DMS114 treated with DMSO at 0.1 percent for 48 hours (cell line): ENCODE results near the gene NDUFA7.
"Not testable (repeated sequence)": the region's sequence is repeated elsewhere in the genome, so short reads cannot be mapped to it uniquely, and the experiment has no call there.

Experiments
- DNase-seq: peaks from one replicate; lab custom pipeline; 2025; ENCODE audit not compliant: unreplicated experiment; lab: John Stamatoyannopoulos, UW

NDUFA7 gene

GRCh38 chr19:8321067-8321985, at the start of gene NDUFA7, which contains the start of gene RPS28:
Gene NDUFA7 (minus strand): TSS chr19:8321375. CDS start chr19:8321358, 17 bp downstream.
Gene RPS28 (plus strand): TSS chr19:8321496. CDS start chr19:8321531, 35 bp downstream.
- peak; percentile 73 for DNase-seq

GRCh38 chr19:8370176-8371010, 49.2 kb upstream of the NDUFA7 start:
- DNase-seq = no peak

GRCh38 chr19:8367327-8368001, 46.3 kb upstream of the NDUFA7 start:
- DNase-seq = no peak

GRCh38 chr19:8366961-8367326, 45.8 kb upstream of the NDUFA7 start:
- no peak for DNase-seq

GRCh38 chr19:8366121-8366581, 45.0 kb upstream of the NDUFA7 start:
- DNase-seq = no peak

DNA sequence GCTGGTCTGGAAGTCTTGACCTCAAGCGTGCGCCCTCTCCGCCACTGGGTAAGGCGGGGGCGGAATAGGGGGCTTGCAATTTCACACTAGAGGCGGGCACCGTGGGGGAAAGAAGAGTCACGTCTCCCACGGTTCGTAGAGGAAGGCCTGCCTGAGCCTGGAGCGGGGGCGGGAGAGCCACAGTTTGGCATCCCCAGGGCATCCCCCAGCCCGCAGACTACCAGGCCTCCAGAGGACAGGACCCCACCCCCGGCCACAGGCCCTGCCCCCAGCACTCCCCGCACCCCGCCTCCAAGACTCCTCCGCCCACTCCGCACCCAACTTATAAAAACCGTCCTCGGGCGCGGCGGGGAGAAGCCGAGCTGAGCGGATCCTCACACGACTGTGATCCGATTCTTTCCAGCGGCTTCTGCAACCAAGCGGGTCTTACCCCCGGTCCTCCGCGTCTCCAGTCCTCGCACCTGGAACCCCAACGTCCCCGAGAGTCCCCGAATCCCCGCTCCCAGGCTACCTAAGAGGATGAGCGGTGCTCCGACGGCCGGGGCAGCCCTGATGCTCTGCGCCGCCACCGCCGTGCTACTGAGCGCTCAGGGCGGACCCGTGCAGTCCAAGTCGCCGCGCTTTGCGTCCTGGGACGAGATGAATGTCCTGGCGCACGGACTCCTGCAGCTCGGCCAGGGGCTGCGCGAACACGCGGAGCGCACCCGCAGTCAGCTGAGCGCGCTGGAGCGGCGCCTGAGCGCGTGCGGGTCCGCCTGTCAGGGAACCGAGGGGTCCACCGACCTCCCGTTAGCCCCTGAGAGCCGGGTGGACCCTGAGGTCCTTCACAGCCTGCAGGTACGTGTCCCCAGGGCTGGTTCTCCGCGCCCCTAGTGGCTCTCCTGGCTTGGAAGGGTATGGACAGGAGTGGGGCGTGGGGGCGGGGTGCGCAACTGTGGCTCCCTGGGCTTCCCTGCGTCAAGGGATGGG, 42.9 kb upstream of the NDUFA7 start, which contains the start of gene ANGPTL4:
Gene ANGPTL4, plus strand, starts transcription at position 353 of the 969 bp plus-strand sequence. Its CDS starts 167 bp downstream, at position 520.
- DNase-seq = no peak

DNA sequence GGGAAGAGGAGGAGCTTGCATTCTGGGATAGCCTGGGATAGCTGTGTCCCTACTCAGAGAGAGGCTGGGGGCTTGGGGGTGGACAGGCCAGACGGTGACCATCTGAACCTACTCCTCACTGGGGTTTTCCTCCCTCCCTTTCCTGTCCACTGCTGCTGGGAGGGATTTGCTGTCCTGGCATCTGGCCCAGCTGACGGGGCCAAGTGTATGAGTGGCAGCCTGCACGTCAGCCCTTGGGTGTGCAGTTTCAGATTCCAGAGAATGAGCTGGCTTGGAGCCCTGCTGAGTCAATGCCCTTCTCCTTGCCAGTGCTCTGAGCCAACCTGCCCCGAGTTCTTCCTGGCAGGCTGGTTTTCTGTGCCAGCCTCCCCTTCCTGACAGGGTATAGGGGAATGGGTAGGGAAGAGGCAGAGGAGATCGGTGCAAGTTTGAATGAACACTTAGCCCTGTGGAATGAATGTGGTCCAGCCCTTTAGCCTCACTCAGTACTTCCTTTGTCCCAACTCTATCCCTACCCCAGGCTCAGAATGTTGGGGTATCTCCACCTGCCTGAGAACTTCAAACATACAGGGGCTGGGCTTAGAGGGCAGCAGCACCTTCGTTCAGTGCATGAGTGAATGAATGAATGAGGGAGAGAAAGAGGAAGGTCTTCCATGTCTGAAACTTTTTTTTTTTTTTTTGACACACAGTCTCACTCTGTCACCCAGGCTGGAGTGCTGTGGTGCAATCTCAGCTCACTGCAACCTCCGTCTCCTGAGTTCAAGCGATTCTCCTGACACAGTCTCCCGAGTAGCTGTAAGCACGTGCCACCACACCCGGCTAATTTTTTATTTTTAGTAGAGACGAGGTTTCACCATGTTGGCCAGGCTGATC, 41.0 kb upstream of the NDUFA7 start:
- DNase-seq = no peak

DNA sequence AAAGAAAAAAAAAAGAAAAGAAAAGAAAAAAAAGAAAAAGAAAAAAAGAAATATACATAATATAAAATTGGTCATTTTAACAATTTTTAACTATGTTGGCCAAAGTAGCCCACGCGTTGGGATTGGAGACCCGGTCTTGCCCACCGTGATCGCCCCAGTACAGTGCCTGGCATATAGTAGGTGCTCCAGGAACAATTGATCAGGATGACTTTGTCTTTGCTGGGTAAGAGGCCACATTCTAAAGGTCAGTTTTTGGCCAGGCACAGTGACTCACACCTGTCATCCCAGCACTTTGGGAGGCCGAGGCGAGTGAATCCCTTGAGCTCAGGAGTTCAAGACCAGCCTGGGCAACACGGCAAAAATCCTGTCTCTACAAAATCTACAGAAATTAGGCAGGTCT, 39.0 kb upstream of the NDUFA7 start:
- no peak for DNase-seq

DNA sequence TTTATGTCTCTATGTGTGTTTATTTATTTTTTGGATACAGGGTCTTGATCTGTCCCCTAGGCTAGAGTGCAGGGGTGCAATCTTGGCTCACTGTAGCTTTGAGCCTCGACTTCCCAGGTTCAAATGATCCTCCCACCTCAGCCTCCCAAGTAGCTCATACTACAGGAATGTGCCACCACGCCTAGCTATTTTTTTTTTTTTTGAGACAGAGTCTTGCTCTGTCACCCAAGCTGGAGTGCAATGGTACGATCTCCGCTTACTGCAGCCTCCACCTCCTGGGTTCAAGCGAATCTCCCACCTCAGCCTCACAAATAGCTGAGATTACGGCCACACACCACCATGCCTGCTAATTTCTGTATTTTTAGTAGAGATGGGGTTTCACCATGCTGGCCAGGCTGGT, 37.8 kb upstream of the NDUFA7 start:
- no peak for DNase-seq

- DNase-seq = no peak
Observed at GRCh38 chr19:8357007-8357521, 35.9 kb upstream of the NDUFA7 start.

- no peak for DNase-seq
Observed at GRCh38 chr19:8355631-8356402, 34.6 kb upstream of the NDUFA7 start.

DNA sequence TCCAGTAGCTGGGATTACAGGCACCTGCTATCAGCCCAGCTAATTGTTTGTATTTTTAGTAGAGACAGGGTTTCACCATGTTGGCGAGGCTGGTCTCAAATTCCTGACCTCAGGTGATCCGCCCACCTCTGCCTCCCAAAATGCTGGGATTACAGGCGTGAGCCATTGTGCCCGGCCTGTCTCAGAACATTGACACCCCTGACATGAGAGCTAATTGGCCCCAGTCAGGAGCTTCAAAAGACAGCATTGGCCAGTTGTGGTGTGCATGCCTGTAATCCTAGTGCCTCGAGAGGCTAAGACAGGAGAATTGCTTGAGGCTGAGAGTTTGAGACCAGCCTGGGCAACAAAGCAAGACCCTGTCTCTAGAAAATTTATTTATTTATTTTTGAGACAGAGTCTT, 31.7 kb upstream of the NDUFA7 start:
- DNase-seq = not testable (repeated sequence)

- no peak for DNase-seq
Observed at GRCh38 chr19:8352134-8352827, 31.1 kb upstream of the NDUFA7 start.

DNA sequence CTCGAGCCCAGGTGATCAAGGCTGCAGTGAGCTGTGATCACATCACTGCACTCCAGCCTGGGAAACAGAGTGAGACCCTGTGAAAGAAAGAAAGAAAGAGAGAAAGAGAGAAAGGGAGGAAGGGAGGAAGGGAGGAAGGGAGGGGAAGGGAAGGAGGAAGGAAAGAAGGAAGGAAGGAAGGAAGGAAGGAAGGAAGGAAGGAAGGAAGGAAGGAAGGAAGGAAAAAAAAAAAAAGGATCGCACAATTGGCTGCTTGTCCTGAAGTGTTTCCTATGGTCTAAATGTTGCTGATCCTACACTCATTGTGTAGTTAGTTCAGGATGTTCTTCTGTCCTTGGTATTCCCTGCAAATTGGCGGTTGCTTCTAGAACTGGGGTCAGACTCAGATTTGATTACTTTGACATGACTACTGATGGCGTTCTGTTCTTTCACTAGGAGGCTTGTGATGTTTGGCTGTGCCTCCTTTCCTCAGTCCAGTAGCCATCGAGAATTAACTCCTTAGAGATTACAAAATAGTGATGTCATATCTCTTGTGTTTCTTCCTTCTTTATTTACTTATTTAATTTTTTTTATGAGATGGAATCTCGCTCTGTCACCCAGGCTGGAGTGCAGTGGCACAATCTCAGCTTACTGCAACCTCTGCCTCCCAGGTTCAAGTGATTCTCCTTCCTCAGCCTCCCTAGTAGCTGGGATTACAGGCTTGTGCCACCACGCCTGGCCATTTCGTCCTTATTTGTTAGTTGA, 28.6 kb upstream of the NDUFA7 start:
- not testable (repeated sequence) for DNase-seq

DNA sequence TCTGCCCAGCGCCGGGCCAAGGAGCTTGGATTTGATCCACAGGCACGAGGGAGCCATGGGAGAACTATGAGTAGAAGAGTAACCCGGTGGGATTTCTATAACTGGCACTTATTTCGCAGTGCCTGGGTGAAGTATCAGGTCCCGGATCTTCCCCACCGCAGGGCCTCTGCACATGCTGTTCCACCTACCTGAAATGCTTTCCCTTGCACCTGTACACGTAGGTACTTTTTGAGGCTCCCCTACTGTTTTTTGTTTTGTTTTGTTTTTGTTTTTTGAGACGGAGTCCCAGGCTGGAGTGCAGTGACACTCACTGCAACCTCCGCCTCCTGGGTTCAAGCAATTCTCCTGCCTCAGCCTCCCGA, 22.3 kb upstream of the NDUFA7 start:
- DNase-seq = no peak

DNA sequence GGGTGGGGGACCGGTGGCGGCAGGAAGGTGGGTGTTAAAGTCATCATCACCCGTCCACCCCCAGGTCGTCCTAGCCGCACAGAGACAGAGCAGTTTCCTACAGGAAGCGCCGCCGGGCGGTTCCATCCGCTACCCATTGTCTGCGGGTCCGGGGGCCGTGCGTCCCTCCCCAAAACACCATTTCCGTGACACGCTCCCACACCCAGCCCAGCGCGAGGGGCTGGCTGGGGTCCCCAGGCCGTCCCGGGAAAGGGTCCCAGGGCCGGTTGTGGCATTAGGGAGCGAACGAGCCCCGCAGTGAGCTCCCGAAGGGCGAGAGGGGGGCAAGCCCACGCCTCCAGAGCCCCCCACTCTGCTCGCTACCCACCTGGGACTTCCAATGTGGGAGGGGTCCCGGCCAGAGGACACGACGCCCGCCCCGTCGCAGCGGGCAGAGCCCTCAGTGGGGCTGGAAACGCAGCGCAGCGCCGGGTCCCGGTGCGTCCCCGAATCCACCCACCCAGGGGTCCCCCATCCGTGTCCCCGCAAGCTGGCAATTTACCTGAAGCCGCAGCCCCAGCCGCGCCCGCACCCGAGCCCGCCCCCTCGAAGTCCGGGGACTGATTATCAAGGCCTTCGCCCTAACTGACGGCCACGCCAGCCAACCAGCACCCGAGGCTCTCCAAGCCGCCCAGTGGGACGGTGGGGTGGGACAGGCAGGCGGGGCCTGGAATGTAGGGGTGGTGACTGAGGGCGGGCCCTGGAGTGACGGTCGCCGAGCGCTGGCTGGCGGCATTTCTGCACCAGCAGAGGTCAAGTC, 21.7 kb upstream of the NDUFA7 start, which contains the start of gene KANK3:
Gene KANK3, minus strand, starts transcription at position 579 of the 799 bp plus-strand sequence. CDS start 5,434 bp downstream, outside the sequence.
- peak; percentile 77 for DNase-seq
